PC-9 (cell line): ENCODE data around the gene SLC7A8. TPM values are rescaled to one million over a fixed set of nuclear protein-coding genes. Genes with fewer than 3 reads are reported as not detected.

Experiments used
- BruUV-seq: library from RNA; stranded (reverse); fragments of 400-500 nt; replicated peaks from 2 replicates; lab custom pipeline; 2021; lab: Mats Ljungman, UMichigan
- CTCF ChIA-PET: fragments of 300-600 bp; sonication (Branson Sonifier 250); formaldehyde crosslinking; loops from one replicate; lab custom pipeline; 2022; ENCODE audit warnings: antibody characterized with exemption; lab: Charles Lee
- POLR2A ChIA-PET: fragments of 300-600 bp; sonication (Branson Sonifier 250); formaldehyde crosslinking; loops from one replicate; lab custom pipeline; 2022; ENCODE audit warnings: antibody characterized with exemption; ENCODE audit not compliant: unreplicated experiment; lab: Charles Lee
- DNase-seq, 2 experiments: peaks; one replicate each; pipeline versions ENCODE4 v3.0.0 to v3.0.0-alpha.2; 2015 to 2022; ENCODE audit warnings: mixed read lengths in 1 of 2
- H2AFZ ChIP-seq: fragments of 200-600 bp; sonication (generic); 2 replicates; pipeline ENCODE4 v1.8.1; 2017; ENCODE audit warnings: antibody characterized with exemption
- H3F3A ChIP-seq: fragments of 200-600 bp; sonication (generic); 2 replicates; pipeline ENCODE4 v1.8.1; 2017; ENCODE audit warnings: antibody characterized with exemption, mild to moderate bottlenecking, low read depth; ENCODE audit not compliant: insufficient read depth
- H3K27ac ChIP-seq: fragments of 200-600 bp; sonication (generic); 2 replicates; pipeline ENCODE4 v1.6.1; 2016; ENCODE audit warnings: mixed run types
- H3K27me3 ChIP-seq: fragments of 200-600 bp; sonication (generic); 2 replicates; pipeline ENCODE4 v1.6.1; 2016; ENCODE audit warnings: low read depth, mixed run types; ENCODE audit not compliant: insufficient read depth
- H3K36me3 ChIP-seq: fragments of 200-600 bp; sonication (generic); 2 replicates; pipeline ENCODE4 v1.6.1; 2016; ENCODE audit warnings: low read depth, mixed run types
- H3K4me1 ChIP-seq: fragments of 200-600 bp; sonication (generic); replicated peaks from 2 replicates; pipeline ENCODE4 v1.6.1; 2016; ENCODE audit warnings: mixed run types; ENCODE audit not compliant: insufficient read depth
- H3K4me2 ChIP-seq: fragments of 200-600 bp; sonication (generic); 2 replicates; pipeline ENCODE4 v1.6.1; 2017; ENCODE audit warnings: mixed run types
- H3K4me3 ChIP-seq: fragments of 200-600 bp; sonication (generic); 2 replicates; pipeline ENCODE4 v1.6.1; 2016; ENCODE audit warnings: mixed run types
- H3K79me2 ChIP-seq: fragments of 200-600 bp; sonication (generic); 2 replicates; pipeline ENCODE4 v1.6.1; 2017; ENCODE audit warnings: low read depth, mixed run types
- H3K9me2 ChIP-seq: fragments of 200-600 bp; sonication (generic); 2 replicates; pipeline ENCODE4 v1.8.1; 2017; ENCODE audit warnings: mild to moderate bottlenecking; ENCODE audit not compliant: insufficient read depth
- H3K9me3 ChIP-seq: fragments of 200-600 bp; sonication (generic); 2 replicates; pipeline ENCODE4 v1.8.1; 2016; ENCODE audit warnings: low read depth; ENCODE audit not compliant: insufficient read depth
- H4K20me1 ChIP-seq: fragments of 200-600 bp; sonication (generic); 2 replicates; pipeline ENCODE4 v1.8.1; 2017; ENCODE audit not compliant: insufficient read depth
- EZH2 ChIP-seq: fragments of 200-600 bp; sonication (generic); IDR thresholded peaks from 2 replicates; pipeline ENCODE4 v1.8.0; 2017; ENCODE audit warnings: antibody characterized with exemption, low read depth
- intact Hi-C: fragments of 100-400 bp; cut with micrococcal nuclease; formaldehyde crosslinking; loops from one replicate; pipeline ENCODE4 v1.10.0; 2022; ENCODE audit not compliant: unreplicated experiment
- total RNA-seq: library from RNA; stranded (reverse); gene quantifications from 2 replicates; pipeline ENCODE4 v1.2.3, GENCODE V29; 2021
- TF ChIP-seq, protein P1 (sequence below): fragments of 200-600 bp; sonication (generic); conservative IDR thresholded peaks from 2 replicates; pipeline ENCODE4 v1.6.1; 2017; ENCODE audit warnings: mixed run types, antibody characterized with exemption, mild to moderate bottlenecking, moderate library complexity

Gene SLC7A8
- total RNA-seq, 1 experiment from 2014 or later, result 3.6 TPM

DNA sequence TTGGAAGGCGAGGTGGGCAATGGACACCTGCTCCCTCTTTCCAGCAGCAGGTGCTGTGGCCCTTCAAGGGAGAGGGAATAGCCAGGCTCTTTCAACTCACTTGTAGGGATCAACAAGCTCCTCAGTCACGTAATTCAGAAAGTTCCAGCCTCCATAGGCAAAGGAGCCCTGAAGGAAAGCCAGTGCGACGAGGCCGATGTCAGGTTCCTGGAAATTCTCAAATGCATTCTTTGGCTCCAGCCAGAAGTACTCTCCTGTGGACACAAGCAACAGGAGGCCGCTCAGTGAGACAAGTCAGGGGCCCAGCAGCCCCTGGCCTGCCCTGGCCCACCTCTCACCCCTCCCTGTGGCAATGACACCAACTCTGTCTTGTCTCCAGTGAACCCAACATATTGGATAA is 43.1 kb downstream of the SLC7A8 start:
- Histone ChIP-seq H3K4me1 (peaks cover 22% of the 10 kb centered on the region), H3K9me3 (no peaks in the 10 kb centered on the region), H3K36me3 (no peaks in the 10 kb centered on the region), H3K27ac (no peak overlapping the region), H3K79me2 (no peaks in the 10 kb centered on the region), H3F3A (no peaks in the 10 kb centered on the region), H2AFZ (no peak overlapping the region), H4K20me1 (no peaks in the 10 kb centered on the region), H3K9me2 (no peaks in the 10 kb centered on the region), H3K4me3 (no peak overlapping the region), H3K27me3 (no peaks in the 10 kb centered on the region), H3K4me2 (no peak overlapping the region)
- no peak for TF ChIP-seq EZH2
- TF ChIP-seq, protein P1, sequence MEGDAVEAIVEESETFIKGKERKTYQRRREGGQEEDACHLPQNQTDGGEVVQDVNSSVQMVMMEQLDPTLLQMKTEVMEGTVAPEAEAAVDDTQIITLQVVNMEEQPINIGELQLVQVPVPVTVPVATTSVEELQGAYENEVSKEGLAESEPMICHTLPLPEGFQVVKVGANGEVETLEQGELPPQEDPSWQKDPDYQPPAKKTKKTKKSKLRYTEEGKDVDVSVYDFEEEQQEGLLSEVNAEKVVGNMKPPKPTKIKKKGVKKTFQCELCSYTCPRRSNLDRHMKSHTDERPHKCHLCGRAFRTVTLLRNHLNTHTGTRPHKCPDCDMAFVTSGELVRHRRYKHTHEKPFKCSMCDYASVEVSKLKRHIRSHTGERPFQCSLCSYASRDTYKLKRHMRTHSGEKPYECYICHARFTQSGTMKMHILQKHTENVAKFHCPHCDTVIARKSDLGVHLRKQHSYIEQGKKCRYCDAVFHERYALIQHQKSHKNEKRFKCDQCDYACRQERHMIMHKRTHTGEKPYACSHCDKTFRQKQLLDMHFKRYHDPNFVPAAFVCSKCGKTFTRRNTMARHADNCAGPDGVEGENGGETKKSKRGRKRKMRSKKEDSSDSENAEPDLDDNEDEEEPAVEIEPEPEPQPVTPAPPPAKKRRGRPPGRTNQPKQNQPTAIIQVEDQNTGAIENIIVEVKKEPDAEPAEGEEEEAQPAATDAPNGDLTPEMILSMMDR, result no peak
- no peak for DNase-seq
- POLR2A ChIA-PET, result no interaction called here
- no TSS peak for BruUV-seq
- CTCF ChIA-PET, result no interaction called here
- intact Hi-C loops, result no loop called here

DNA sequence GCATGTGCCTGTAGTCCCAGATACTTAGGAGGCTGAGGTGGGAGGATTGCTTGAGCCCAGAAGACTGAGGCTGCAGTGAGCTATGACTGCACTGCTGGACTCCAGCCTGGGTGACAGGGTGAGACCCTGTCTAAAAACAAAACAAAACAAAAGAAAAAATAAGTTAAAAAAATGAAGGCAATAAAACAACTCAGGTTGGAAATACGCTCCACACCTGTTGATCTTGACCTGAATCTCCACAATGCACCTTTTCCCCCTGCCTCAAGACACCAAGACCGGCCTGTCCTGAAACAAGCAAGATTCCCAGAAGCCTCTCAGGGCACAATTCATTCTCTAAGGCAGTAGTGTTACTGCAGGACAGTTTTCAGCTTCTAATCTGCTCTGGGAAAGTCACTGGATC is 43.6 kb downstream of the SLC7A8 start:
- Histone ChIP-seq H3F3A (no peaks in the 10 kb centered on the region), H3K79me2 (no peaks in the 10 kb centered on the region), H3K4me2 (no peak overlapping the region), H3K4me1 (peaks cover 22% of the 10 kb centered on the region), H3K27ac (no peak overlapping the region), H3K4me3 (no peak overlapping the region), H3K9me3 (no peaks in the 10 kb centered on the region), H4K20me1 (no peaks in the 10 kb centered on the region), H2AFZ (no peak overlapping the region), H3K9me2 (no peaks in the 10 kb centered on the region), H3K27me3 (no peaks in the 10 kb centered on the region), H3K36me3 (no peaks in the 10 kb centered on the region)
- TF ChIP-seq EZH2, result no peak
- TF ChIP-seq, protein P1, result no peak
- ChIA-PET CTCF (no interaction called here), POLR2A (no interaction called here)
- BruUV-seq, result no TSS peak
- intact Hi-C loops, result no loop called here
- DNase-seq, result no peak

DNA sequence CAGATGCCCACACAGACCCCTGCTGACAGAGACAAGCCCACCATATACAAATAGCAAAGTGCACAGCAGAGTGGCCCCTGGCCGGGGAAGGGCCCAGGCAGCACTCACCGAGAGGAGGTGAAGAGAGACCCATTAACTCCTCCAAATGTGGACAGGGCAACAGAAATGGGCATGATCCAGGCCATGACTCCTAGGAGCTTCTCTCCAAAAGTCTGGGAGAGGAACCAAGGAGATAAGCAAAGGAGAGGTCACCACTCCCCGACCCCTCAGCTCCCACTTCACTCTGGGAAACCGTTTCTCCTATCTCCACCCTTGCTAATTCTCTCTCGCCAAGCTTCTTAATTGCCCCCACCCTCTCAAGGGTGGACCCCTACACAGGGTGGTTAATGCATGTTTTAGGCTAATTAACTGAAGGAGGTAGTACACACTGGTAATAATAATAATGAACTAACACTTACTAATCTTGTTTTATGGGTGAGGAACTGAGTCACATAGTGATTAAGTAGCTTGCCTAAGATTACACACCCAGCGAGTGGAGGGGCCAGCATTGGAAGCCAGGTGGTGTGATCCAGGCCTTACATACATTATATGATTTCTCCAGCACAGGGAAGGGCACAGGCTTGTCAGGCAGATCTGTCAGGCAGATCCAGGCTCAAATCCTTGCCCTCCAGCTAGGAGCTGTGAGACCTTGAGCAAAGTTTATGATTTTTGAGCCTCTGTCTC is 45.5 kb downstream of the SLC7A8 start:
- Histone ChIP-seq H3K27ac (no peak overlapping the region), H3K9me3 (no peaks in the 10 kb centered on the region), H3K36me3 (no peaks in the 10 kb centered on the region), H2AFZ (no peak overlapping the region), H3K4me2 (no peak overlapping the region), H4K20me1 (no peaks in the 10 kb centered on the region), H3K27me3 (no peaks in the 10 kb centered on the region), H3K79me2 (no peaks in the 10 kb centered on the region), H3K4me3 (no peak overlapping the region), H3F3A (no peaks in the 10 kb centered on the region), H3K9me2 (no peaks in the 10 kb centered on the region), H3K4me1 (peaks cover 19% of the 10 kb centered on the region)
- no TSS peak for BruUV-seq
- intact Hi-C loops, result no loop called here
- ChIA-PET CTCF (no interaction called here), POLR2A (no interaction called here)
- TF ChIP-seq, protein P1, result no peak
- no peak for TF ChIP-seq EZH2
- no peak for DNase-seq
